Trophoblast cell (in vitro differentiated cells and primary cell): ENCODE measurements around the gene HNRNPC.
A peak's percentile ranks its signal among the peaks of the same experiment; 100 is the strongest.

ENCODE experiments used
- DNase-seq, 2 donors: peaks; one replicate each; pipeline ENCODE4 v3.0.0-alpha.2; 2016
- H2AFZ ChIP-seq: 2 replicates; pipeline ENCODE4 v1.6.1; 2013; ENCODE audit warnings: low read length, moderate library complexity, mild to moderate bottlenecking; ENCODE audit not compliant: insufficient read depth, poor library complexity
- H2AK5ac ChIP-seq: 2 replicates; pipeline ENCODE4 v1.6.1; 2013; ENCODE audit warnings: mild to moderate bottlenecking, low read length
- H2BK120ac ChIP-seq: 2 replicates; pipeline ENCODE4 v1.6.1; 2013; ENCODE audit warnings: low read length, mild to moderate bottlenecking, moderate library complexity; ENCODE audit not compliant: insufficient read depth, poor library complexity
- H2BK12ac ChIP-seq: 2 replicates; pipeline ENCODE4 v1.6.1; 2013; ENCODE audit warnings: mild to moderate bottlenecking, low read length, moderate library complexity
- H2BK5ac ChIP-seq: 2 replicates; pipeline ENCODE4 v1.6.1; 2013; ENCODE audit warnings: low read length, low read depth, moderate library complexity, mild to moderate bottlenecking; ENCODE audit not compliant: poor library complexity
- H3K14ac ChIP-seq: 2 replicates; pipeline ENCODE4 v1.6.1; 2013; ENCODE audit warnings: mild to moderate bottlenecking, low read length
- H3K18ac ChIP-seq: 2 replicates; pipeline ENCODE4 v1.6.1; 2013; ENCODE audit warnings: mild to moderate bottlenecking, low read length
- H3K23ac ChIP-seq: 2 replicates; pipeline ENCODE4 v1.6.1; 2013; ENCODE audit warnings: low read length
- H3K27ac ChIP-seq: 2 replicates; pipeline ENCODE4 v1.5.1; 2013; ENCODE audit warnings: low read depth, mild to moderate bottlenecking, inconsistent platforms, low read length, moderate library complexity
- H3K27me3 ChIP-seq: 2 replicates; pipeline ENCODE4 v1.6.1; 2013; ENCODE audit warnings: inconsistent platforms, mild to moderate bottlenecking, low read length, moderate library complexity; ENCODE audit not compliant: insufficient read depth
- H3K36me3 ChIP-seq, 2 experiments: 1 replicate in 1 of 2; 2 replicates in 1 of 2; pipeline ENCODE4 v1.6.1; 2013; ENCODE audit warnings: low read length in 2 of 2, mild to moderate bottlenecking in 2 of 2, moderate library complexity in 1 of 2; ENCODE audit not compliant: insufficient read depth in 2 of 2, control insufficient read depth in 1 of 2
- H3K4ac ChIP-seq: 2 replicates; pipeline ENCODE4 v1.6.1; 2013; ENCODE audit warnings: low read depth, mild to moderate bottlenecking, low read length, moderate library complexity
- H3K4me1 ChIP-seq, 2 experiments: 1 replicate in 1 of 2; 2 replicates in 1 of 2; pipeline ENCODE4 v1.6.1; 2013; ENCODE audit warnings: low read length in 2 of 2, mild to moderate bottlenecking in 2 of 2, moderate library complexity in 1 of 2; ENCODE audit not compliant: insufficient read depth in 2 of 2, control insufficient read depth in 1 of 2
- H3K4me2 ChIP-seq: 2 replicates; pipeline ENCODE4 v1.6.1; 2013; ENCODE audit warnings: inconsistent platforms, mild to moderate bottlenecking, low read length, moderate library complexity
- H3K4me3 ChIP-seq: 2 replicates; pipeline ENCODE4 v1.5.1; 2013; ENCODE audit warnings: mild to moderate bottlenecking, low read depth, low read length, inconsistent platforms
- H3K79me1 ChIP-seq: one replicate; pipeline ENCODE4 v1.6.1; 2013; ENCODE audit warnings: low read length
- H3K79me2 ChIP-seq: 2 replicates; pipeline ENCODE4 v1.6.1; 2013; ENCODE audit warnings: low read length, mild to moderate bottlenecking; ENCODE audit not compliant: control insufficient read depth, insufficient read depth, poor library complexity
- H3K9ac ChIP-seq: 2 replicates; pipeline ENCODE4 v1.6.1; 2013; ENCODE audit warnings: mild to moderate bottlenecking, low read length
- H3K9me3 ChIP-seq: 2 replicates; pipeline ENCODE4 v1.6.1; 2013; ENCODE audit warnings: low read depth, mild to moderate bottlenecking, control low read depth, inconsistent platforms, low read length; ENCODE audit not compliant: insufficient read depth
- H4K12ac ChIP-seq: 2 replicates; pipeline ENCODE4 v1.6.1; 2013; ENCODE audit warnings: low read depth, mild to moderate bottlenecking, low read length, moderate library complexity
- H4K8ac ChIP-seq: 2 replicates; pipeline ENCODE4 v1.6.1; 2013; ENCODE audit warnings: low read depth, mild to moderate bottlenecking, low read length, moderate library complexity
- H4K91ac ChIP-seq: one replicate; pipeline ENCODE4 v1.6.1; 2013; ENCODE audit warnings: low read depth, mild to moderate bottlenecking, low read length, moderate library complexity
- WGBS: extraction: QIAGEN DNeasy Blood & Tissue Kit; methylation state at CpG from one replicate; pipeline ENCODE4 v1.1.7; 2013; ENCODE audit warnings: missing lambda C conversion rate; ENCODE audit not compliant: insufficient read length, insufficient coverage; ENCODE audit errors: extremely low coverage; 5-methylcytosine and 5-hydroxymethylcytosine counted together

HNRNPC gene

DNA sequence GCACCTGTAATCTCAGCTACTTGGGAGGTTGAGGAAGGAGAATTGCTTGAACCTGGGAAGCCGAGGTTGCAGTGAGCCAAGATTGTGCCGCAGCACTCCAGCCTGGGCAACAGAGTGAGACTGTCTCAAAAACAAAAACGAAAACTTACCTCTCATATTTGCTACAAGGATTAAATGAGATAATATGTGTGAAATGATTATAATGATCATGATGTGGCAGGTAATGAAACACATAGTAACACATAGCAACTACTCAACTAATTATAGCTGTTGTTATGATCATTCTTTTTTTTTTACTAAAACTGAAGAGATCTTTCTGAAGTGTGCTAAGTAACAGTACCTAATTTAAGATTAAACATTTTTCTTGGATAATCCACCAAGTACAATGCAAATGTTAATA lies 40.7 kb upstream of the HNRNPC start:
- peaks cover 1% of the 10 kb centered on the region for H3K79me2 ChIP-seq
- no peak overlapping the region for H3K18ac ChIP-seq
- H3K4ac ChIP-seq, result no peak overlapping the region
- no peak overlapping the region for H3K4me3 ChIP-seq
- no peak overlapping the region for H4K12ac ChIP-seq
- no peak overlapping the region for H4K91ac ChIP-seq
- H3K23ac ChIP-seq, result no peak overlapping the region
- no peak overlapping the region for H2BK5ac ChIP-seq
- H3K27ac ChIP-seq, result no peak overlapping the region
- peaks cover 5% of the 10 kb centered on the region for H3K79me1 ChIP-seq
- no peak overlapping the region for H2AK5ac ChIP-seq
- no peak overlapping the region for H2AFZ ChIP-seq
- no CpG with 5 or more reads among the region's 3 CpGs for WGBS
- no peaks in the 10 kb centered on the region for H3K9me3 ChIP-seq
- H2BK120ac ChIP-seq, result no peak overlapping the region
- no peaks in the 10 kb centered on the region for H3K27me3 ChIP-seq
- peaks cover 2 to 4% of the 10 kb centered on the region in 2 experiments for H3K4me1 ChIP-seq
- H3K36me3 ChIP-seq, result no peaks in the 10 kb centered on the region
- no peak for DNase-seq
- H3K14ac ChIP-seq, result no peak overlapping the region
- H2BK12ac ChIP-seq, result no peak overlapping the region
- H3K9ac ChIP-seq, result no peak overlapping the region
- H4K8ac ChIP-seq, result no peak overlapping the region
- no peak overlapping the region for H3K4me2 ChIP-seq

DNA sequence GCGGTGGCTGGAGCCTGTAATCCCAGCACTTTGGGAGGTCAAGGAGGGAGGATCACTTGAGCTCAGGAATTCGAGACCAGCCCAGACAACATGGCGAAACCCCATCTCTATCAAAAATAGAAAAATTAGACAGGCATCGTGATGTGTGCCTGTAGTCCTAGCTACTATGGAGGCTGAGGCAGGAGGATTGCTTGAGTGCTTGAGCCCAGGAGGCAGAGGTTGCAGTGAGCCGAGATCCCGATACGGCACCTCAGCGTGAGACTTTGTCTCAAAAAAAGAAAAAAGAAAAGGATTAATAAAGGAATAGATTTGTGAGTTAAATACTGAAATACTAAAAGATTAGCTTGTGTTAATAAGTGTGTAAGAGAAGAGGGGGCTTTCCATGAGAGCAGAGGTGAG lies 40.0 kb upstream of the HNRNPC start:
- peak in 1 of 2 donors; percentile 35 for DNase-seq
- H2AK5ac ChIP-seq, result peak overlapping the region; percentile 4
- WGBS, result no CpG with 5 or more reads among the region's 8 CpGs
- peak overlapping the region; percentile 7 for H2BK120ac ChIP-seq
- H3K79me1 ChIP-seq, result peaks cover 5% of the 10 kb centered on the region
- peak overlapping the region; percentile 80 for H3K4ac ChIP-seq
- no peak overlapping the region for H3K4me3 ChIP-seq
- H3K9me3 ChIP-seq, result no peaks in the 10 kb centered on the region
- H4K12ac ChIP-seq, result peak overlapping the region; percentile 83
- H3K27ac ChIP-seq, result peak overlapping the region; percentile 33
- peak overlapping the region; percentile 88 for H2AFZ ChIP-seq
- peak overlapping the region; percentile 96 for H4K8ac ChIP-seq
- H3K18ac ChIP-seq, result peak overlapping the region; percentile 35
- H3K27me3 ChIP-seq, result no peaks in the 10 kb centered on the region
- peak overlapping the region; percentile 9 for H2BK5ac ChIP-seq
- no peaks in the 10 kb centered on the region for H3K36me3 ChIP-seq
- H3K23ac ChIP-seq, result no peak overlapping the region
- peak overlapping the region; percentile 87 for H3K14ac ChIP-seq
- peak overlapping the region; percentile 50 for H3K4me2 ChIP-seq
- no peak overlapping the region for H3K9ac ChIP-seq
- H2BK12ac ChIP-seq, result peak overlapping the region; percentile 66
- peaks cover 1% of the 10 kb centered on the region for H3K79me2 ChIP-seq
- H4K91ac ChIP-seq, result peak overlapping the region; percentile 81
- peaks cover 2 to 4% of the 10 kb centered on the region in 2 experiments for H3K4me1 ChIP-seq

DNA sequence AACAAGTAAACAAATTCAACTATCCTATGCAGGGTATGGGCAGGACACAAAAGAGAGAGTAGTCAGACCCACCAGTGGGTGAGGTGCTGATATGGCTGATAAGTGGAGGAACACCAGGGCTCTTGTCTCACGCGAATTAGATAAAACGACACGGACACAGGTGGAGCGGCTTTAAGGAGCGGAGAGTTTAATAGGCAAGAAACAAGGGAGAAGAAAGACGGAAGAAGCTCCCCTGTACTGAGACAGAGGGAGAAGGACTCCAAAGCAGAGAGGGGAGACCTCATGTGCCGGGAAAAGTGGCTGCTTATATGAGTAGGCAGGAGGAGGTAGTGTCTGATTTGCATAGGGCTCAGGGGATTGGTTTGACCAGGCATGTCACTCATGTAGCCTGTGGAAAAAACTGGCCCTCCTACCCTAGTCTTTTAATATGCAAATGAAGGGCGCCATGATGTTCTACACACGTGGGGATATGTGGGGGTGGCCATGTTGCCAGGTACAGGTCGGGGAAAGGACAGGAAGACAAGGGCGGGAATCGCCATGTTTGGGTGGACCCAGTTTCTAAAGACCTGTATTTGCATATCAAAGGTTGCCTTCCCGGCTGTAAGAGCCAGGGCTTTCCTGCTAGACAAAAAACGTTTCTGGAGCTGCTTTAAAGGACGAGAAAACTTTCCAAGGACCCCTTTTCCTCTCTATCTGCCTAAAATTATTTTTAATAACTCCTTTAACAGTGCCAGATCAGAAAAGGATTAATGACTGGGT lies 39.4 kb upstream of the HNRNPC start:
- peak overlapping the region; percentile 87 for H3K14ac ChIP-seq
- peak overlapping the region; percentile 9 for H2BK5ac ChIP-seq
- H3K27me3 ChIP-seq, result no peaks in the 10 kb centered on the region
- H3K4me3 ChIP-seq, result no peak overlapping the region
- H3K9me3 ChIP-seq, result no peaks in the 10 kb centered on the region
- no peak overlapping the region for H3K18ac ChIP-seq
- H2AFZ ChIP-seq, result peak overlapping the region; percentile 94
- H3K23ac ChIP-seq, result no peak overlapping the region
- H3K36me3 ChIP-seq, result no peaks in the 10 kb centered on the region
- peak overlapping the region; percentile 81 for H4K91ac ChIP-seq
- H3K27ac ChIP-seq, result peak overlapping the region; percentile 33
- H2AK5ac ChIP-seq, result peak overlapping the region; percentile 4
- no peak overlapping the region for H3K9ac ChIP-seq
- H3K79me1 ChIP-seq, result peaks cover 5% of the 10 kb centered on the region
- H4K8ac ChIP-seq, result peak overlapping the region; percentile 96
- H3K4me1 ChIP-seq, result peaks cover 2 to 4% of the 10 kb centered on the region in 2 experiments
- H3K4me2 ChIP-seq, result peak overlapping the region; percentile 64
- peak overlapping the region; percentile 83 for H4K12ac ChIP-seq
- H3K4ac ChIP-seq, result peak overlapping the region; percentile 80
- peak; percentile 93 to 94 for DNase-seq
- peak overlapping the region; percentile 66 for H2BK12ac ChIP-seq
- H2BK120ac ChIP-seq, result peak overlapping the region; percentile 7
- no CpG with 5 or more reads among the region's 16 CpGs for WGBS
- H3K79me2 ChIP-seq, result peaks cover 1% of the 10 kb centered on the region

DNA sequence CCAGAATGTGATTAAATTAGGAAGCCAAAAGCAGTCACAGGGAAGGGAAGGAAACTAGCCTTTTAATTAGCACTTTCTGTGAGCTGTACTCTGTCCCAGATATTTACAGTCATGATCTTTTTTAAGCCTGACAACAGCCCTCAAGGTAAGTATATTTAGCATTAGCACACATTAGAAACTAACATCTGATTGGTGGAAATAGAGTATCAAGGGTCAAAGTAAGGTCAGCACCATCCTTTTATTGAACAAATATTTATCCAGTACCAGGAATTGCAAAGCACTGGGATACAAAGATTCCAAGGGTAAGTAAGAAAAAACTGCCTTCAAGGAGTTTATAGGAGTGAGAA lies 38.9 kb upstream of the HNRNPC start:
- no peak overlapping the region for H2AK5ac ChIP-seq
- no peak overlapping the region for H4K12ac ChIP-seq
- H3K23ac ChIP-seq, result no peak overlapping the region
- peaks cover 5% of the 10 kb centered on the region for H3K79me1 ChIP-seq
- no peak overlapping the region for H4K91ac ChIP-seq
- peaks cover 1% of the 10 kb centered on the region for H3K79me2 ChIP-seq
- no peak overlapping the region for H3K4ac ChIP-seq
- no peak overlapping the region for H3K27ac ChIP-seq
- no peak overlapping the region for H2BK120ac ChIP-seq
- H3K4me2 ChIP-seq, result peak overlapping the region; percentile 64
- no peak overlapping the region for H4K8ac ChIP-seq
- H3K4me3 ChIP-seq, result no peak overlapping the region
- H3K9ac ChIP-seq, result no peak overlapping the region
- peak overlapping the region; percentile 94 for H2AFZ ChIP-seq
- DNase-seq, result no peak
- H2BK5ac ChIP-seq, result no peak overlapping the region
- H2BK12ac ChIP-seq, result no peak overlapping the region
- peaks cover 2 to 4% of the 10 kb centered on the region in 2 experiments for H3K4me1 ChIP-seq
- H3K18ac ChIP-seq, result no peak overlapping the region
- no peak overlapping the region for H3K14ac ChIP-seq
- H3K27me3 ChIP-seq, result no peaks in the 10 kb centered on the region
- no peaks in the 10 kb centered on the region for H3K9me3 ChIP-seq
- no peaks in the 10 kb centered on the region for H3K36me3 ChIP-seq
